ENCODE data around the gene PSD2.

GRCh38 chr5:139884144-139884543, 88.5 kb downstream of the PSD2 start:
- TF ChIP-seq CTCF (IDR thresholded peaks at IDR 0.05) (no peak), POLR2A (IDR thresholded peaks at IDR 0.05) (no peak)

Data from heart left ventricle (tissue), 13 donors.